Upper lobe of right lung (tissue), 1 donor: ENCODE measurements around the gene RETREG3. TPM values are rescaled to one million over a fixed set of nuclear protein-coding genes. Genes with fewer than 3 reads are reported as not detected.

Experiments used
- ATAC-seq: fragments of 200-7000 bp; cut with Tn5 transposase; one replicate; pipeline ENCODE4 v1.9.1; 2020; ENCODE audit warnings: mild to moderate bottlenecking, moderate library complexity
- DNase-seq: peaks from one replicate; pipeline ENCODE4 v3.0.0-alpha.2; 2020
- H3K27ac ChIP-seq: fragments of 200-600 bp; one replicate; pipeline ENCODE4 v1.8.0; 2022
- H3K27me3 ChIP-seq: fragments of 200-600 bp; one replicate; pipeline ENCODE4 v1.8.0; 2022; ENCODE audit warnings: mild to moderate bottlenecking
- H3K36me3 ChIP-seq: fragments of 200-600 bp; one replicate; pipeline ENCODE4 v1.8.0; 2022
- H3K4me1 ChIP-seq: fragments of 200-600 bp; one replicate; pipeline ENCODE4 v1.8.0; 2022
- H3K4me3 ChIP-seq: fragments of 200-600 bp; one replicate; pipeline ENCODE4 v1.8.0; 2022; ENCODE audit warnings: mild to moderate bottlenecking
- H3K9me3 ChIP-seq: fragments of 200-600 bp; one replicate; pipeline ENCODE4 v1.8.0; 2022
- intact Hi-C: fragments of 100-400 bp; cut with DNase I; formaldehyde crosslinking; loops from one replicate; pipeline ENCODE4 v1.11.0; 2022
- long read RNA-seq: library from polyadenylated mRNA; unstranded; transcript quantifications from one replicate; pipeline ENCODE4 v2.0.0, GENCODE V29; 2021
- total RNA-seq: library from RNA; stranded (reverse); fragmentation: NEBNext Ultra II Directional; extraction: Animal tissue kit (Norgen Biotek cat#: 25700); gene quantifications from one replicate; pipeline ENCODE4 v1.2.1, GENCODE V29; 2021
- TF ChIP-seq, protein P1 (sequence below): fragments of 200-600 bp; IDR thresholded peaks from one replicate; pipeline ENCODE4 v1.8.0; 2022; ENCODE audit warnings: antibody characterized with exemption
- donor health status: DM: no; HTN: yes; CAD: no; lungs with severe emphysema.

RETREG3 gene
- 68.6 TPM for total RNA-seq
- long read RNA-seq, transcript RETREG3-201 (9 exons, 3,759 nt), result major isoform, 59 of 93 reads
- long read RNA-seq, partial matches to known transcripts, result 7 of 93 reads
- long read RNA-seq, other reads (novel, unspliced or antisense), result 24 of 93 reads

GRCh38 chr17:42609182-42609813 lies at the start of gene RETREG3, which contains the start of gene TUBG1:
Gene RETREG3 (minus strand): TSS chr17:42609374. CDS start chr17:42609324, 50 bp downstream.
Gene TUBG1 (plus strand): TSS chr17:42609683. CDS start chr17:42609738, 55 bp downstream.
- Histone ChIP-seq H3K4me1 (peaks cover 33% of the 10 kb centered on the region), H3K36me3 (peaks cover 26% of the 10 kb centered on the region), H3K27ac (peak within 1 kb of the TSS; percentile 96), H3K9me3 (no peaks in the 10 kb centered on the region), H3K27me3 (no peaks in the 10 kb centered on the region), H3K4me3 (peak within 1 kb of the TSS; percentile 94)
- intact Hi-C loops, result no loop called here
- ATAC-seq (peak; percentile 98), DNase-seq (peak; percentile 100)
- TF ChIP-seq, protein P1, sequence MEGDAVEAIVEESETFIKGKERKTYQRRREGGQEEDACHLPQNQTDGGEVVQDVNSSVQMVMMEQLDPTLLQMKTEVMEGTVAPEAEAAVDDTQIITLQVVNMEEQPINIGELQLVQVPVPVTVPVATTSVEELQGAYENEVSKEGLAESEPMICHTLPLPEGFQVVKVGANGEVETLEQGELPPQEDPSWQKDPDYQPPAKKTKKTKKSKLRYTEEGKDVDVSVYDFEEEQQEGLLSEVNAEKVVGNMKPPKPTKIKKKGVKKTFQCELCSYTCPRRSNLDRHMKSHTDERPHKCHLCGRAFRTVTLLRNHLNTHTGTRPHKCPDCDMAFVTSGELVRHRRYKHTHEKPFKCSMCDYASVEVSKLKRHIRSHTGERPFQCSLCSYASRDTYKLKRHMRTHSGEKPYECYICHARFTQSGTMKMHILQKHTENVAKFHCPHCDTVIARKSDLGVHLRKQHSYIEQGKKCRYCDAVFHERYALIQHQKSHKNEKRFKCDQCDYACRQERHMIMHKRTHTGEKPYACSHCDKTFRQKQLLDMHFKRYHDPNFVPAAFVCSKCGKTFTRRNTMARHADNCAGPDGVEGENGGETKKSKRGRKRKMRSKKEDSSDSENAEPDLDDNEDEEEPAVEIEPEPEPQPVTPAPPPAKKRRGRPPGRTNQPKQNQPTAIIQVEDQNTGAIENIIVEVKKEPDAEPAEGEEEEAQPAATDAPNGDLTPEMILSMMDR, result peak; percentile 53

DNA sequence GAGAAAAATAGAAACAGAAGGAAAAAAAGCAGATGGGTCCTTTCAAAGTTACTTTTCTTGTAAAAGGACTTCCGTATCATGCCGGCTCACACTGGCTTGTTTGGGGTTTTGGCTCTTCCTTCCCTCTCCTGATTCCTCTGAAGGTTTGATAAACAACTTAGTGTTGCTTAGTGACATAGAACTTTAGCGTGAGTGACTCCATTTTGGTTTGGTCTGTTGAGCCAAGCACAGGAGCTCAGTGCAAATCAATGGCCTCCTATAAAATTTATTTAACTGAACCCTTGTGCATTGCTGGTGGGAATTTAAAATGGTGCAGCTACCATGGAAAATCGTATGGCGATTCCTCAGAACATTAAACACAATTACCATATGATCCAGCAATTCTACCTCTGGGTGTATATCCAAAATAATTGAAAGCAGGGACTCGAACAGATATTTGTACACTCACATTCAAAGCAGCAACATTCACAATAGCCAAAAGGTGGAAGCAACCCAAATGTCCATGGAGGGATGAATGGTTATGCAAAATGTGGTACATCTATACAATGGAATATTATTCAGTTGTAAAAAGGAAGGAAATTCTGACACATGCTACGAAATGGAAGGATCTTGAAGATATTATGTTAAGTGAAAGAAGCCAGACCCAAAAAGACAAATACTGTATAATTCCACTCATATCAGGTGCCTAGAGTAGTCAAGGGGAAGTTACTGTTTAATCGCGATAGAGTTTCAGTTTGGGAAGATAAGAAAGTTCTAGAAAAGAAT lies 48.8 kb upstream of the RETREG3 start:
- H3K4me3 ChIP-seq, result no peak overlapping the region
- no peaks in the 10 kb centered on the region for H3K9me3 ChIP-seq
- no peak for DNase-seq
- intact Hi-C loops, result no loop called here
- H3K27me3 ChIP-seq, result no peaks in the 10 kb centered on the region
- TF ChIP-seq, protein P1, result no peak
- peaks cover 8% of the 10 kb centered on the region for H3K36me3 ChIP-seq
- no peak for ATAC-seq
- peaks cover 20% of the 10 kb centered on the region for H3K4me1 ChIP-seq
- H3K27ac ChIP-seq, result no peak overlapping the region

GRCh38 chr17:42655528-42655927 lies 46.4 kb upstream of the RETREG3 start:
- H3K27ac ChIP-seq, result no peak overlapping the region
- ATAC-seq (no peak), DNase-seq (no peak)
- H3K27me3 ChIP-seq, result no peaks in the 10 kb centered on the region
- intact Hi-C loops, result no loop called here
- no peaks in the 10 kb centered on the region for H3K9me3 ChIP-seq
- TF ChIP-seq, protein P1, result no peak
- H3K36me3 ChIP-seq, result no peaks in the 10 kb centered on the region
- no peak overlapping the region for H3K4me3 ChIP-seq
- H3K4me1 ChIP-seq, result peaks cover 19% of the 10 kb centered on the region

- intact Hi-C loops, result no loop called here
Observed at GRCh38 chr17:42653179-42654124, 44.3 kb upstream of the RETREG3 start.

More at GRCh38 chr17:42653179-42654124, 44.3 kb upstream of the RETREG3 start:
- DNase-seq (no peak), ATAC-seq (peak; percentile 58)
- Histone ChIP-seq H3K27ac (peak overlapping the region; percentile 76), H3K9me3 (no peaks in the 10 kb centered on the region), H3K36me3 (no peaks in the 10 kb centered on the region), H3K4me3 (peak overlapping the region; percentile 36), H3K27me3 (no peaks in the 10 kb centered on the region), H3K4me1 (peaks cover 10% of the 10 kb centered on the region)
- TF ChIP-seq, protein P1, result no peak
